Measurements from ENCODE around the gene S100A1.
"Not testable (repeated sequence)": the region's sequence is repeated elsewhere in the genome, so short reads cannot be mapped to it uniquely, and the experiment has no call there.

S100A1 gene

GRCh38 chr1:153633161-153633753, 5.0 kb downstream of the S100A1 start:
- no peak for DNase-seq

- peak; percentile 94 for DNase-seq
Measured at GRCh38 chr1:153633754-153634665, 5.8 kb downstream of the S100A1 start, which contains the start of gene CHTOP. Gene CHTOP, plus strand, starts transcription at chr1:153634066. Its CDS starts 2,523 bp downstream, at chr1:153636589.

GRCh38 chr1:153635872-153636271, 7.6 kb downstream of the S100A1 start:
- no peak for DNase-seq

- no peak for DNase-seq
Measured at GRCh38 chr1:153636312-153636711, 8.1 kb downstream of the S100A1 start.

GRCh38 chr1:153638261-153638660, 10.0 kb downstream of the S100A1 start:
- DNase-seq = no peak

- no peak for DNase-seq
Measured at GRCh38 chr1:153639280-153639679, 11.0 kb downstream of the S100A1 start.

GRCh38 chr1:153640213-153640612, 12.0 kb downstream of the S100A1 start:
- DNase-seq = not testable (repeated sequence)

GRCh38 chr1:153640861-153641260, 12.6 kb downstream of the S100A1 start:
- no peak for DNase-seq

GRCh38 chr1:153642161-153642560, 13.9 kb downstream of the S100A1 start:
- DNase-seq = no peak

- no peak for DNase-seq
Measured at GRCh38 chr1:153643100-153643499, 14.9 kb downstream of the S100A1 start.

GRCh38 chr1:153643816-153644215, 15.6 kb downstream of the S100A1 start:
- no peak for DNase-seq

- DNase-seq = no peak
Measured at GRCh38 chr1:153646672-153647345, 18.6 kb downstream of the S100A1 start.

GRCh38 chr1:153647346-153647714, 19.1 kb downstream of the S100A1 start:
- no peak for DNase-seq

- no peak for DNase-seq
Measured at GRCh38 chr1:153648000-153648643, 19.9 kb downstream of the S100A1 start.

- no peak for DNase-seq
Measured at GRCh38 chr1:153649137-153649862, 21.1 kb downstream of the S100A1 start.

- no peak for DNase-seq
Measured at GRCh38 chr1:153649863-153650235, 21.6 kb downstream of the S100A1 start.

- no peak for DNase-seq
Measured at GRCh38 chr1:153651771-153652170, 23.5 kb downstream of the S100A1 start.

GRCh38 chr1:153652805-153653500, 24.7 kb downstream of the S100A1 start:
- DNase-seq = no peak

GRCh38 chr1:153655333-153655732, 27.1 kb downstream of the S100A1 start:
- DNase-seq = no peak

GRCh38 chr1:153658400-153659174, 30.4 kb downstream of the S100A1 start, which contains the start of gene SNAPIN:
Gene SNAPIN, plus strand, starts transcription at chr1:153658703. Its CDS starts 41 bp downstream, at chr1:153658744.
- DNase-seq = peak; percentile 89

GRCh38 chr1:153659175-153659534, 30.9 kb downstream of the S100A1 start:
- DNase-seq = no peak
